Cardiac fibroblast (primary cell): ENCODE measurements around the gene CATSPERZ.

Source experiments
- DNase-seq, 2 donors: peaks; one replicate each; pipeline versions ENCODE4 v3.0.0 to v3.0.0-alpha.2; 2010; ENCODE audit warnings: low read depth in 2 of 2
- H3K4me3 ChIP-seq, 2 donors: replicated peaks in 1 of 2; 1 replicate in 1 of 2; 2 replicates in 1 of 2; pipeline ENCODE4 v1.5.1; 2011; ENCODE audit warnings: low read depth in 2 of 2, low read length in 2 of 2, mild to moderate bottlenecking in 2 of 2, moderate library complexity in 1 of 2
- CTCF ChIP-seq: IDR thresholded peaks from one replicate; pipeline ENCODE4 v1.5.1; 2011; ENCODE audit warnings: low read depth, mild to moderate bottlenecking, low read length, inconsistent platforms

The CATSPERZ gene

DNA sequence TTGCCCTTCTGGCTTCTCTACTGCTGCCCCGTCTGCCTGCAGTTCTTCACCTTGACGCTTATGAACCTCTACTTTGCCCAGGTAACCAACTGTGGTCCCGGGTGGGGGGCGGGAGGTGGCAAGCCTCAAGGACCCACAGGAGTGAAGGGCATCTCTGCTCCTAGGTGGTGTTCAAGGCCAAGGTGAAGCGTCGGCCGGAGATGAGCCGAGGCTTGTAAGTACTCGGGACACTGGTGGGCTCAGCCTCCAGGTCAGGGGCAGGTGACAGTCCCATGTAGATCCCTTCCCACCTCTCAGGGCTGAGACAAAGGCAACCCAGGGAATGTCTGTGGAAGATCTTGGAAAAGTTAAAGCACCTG lies 13.4 kb upstream of the CATSPERZ start:
- no peak for DNase-seq
- TF ChIP-seq CTCF, result no peak
- no peak overlapping the region for H3K4me3 ChIP-seq

- H3K4me3 ChIP-seq, result no peak overlapping the region
- no peak for DNase-seq
- no peak for TF ChIP-seq CTCF
Observed at GRCh38 chr11:64287676-64288352, 12.3 kb upstream of the CATSPERZ start.

- no peak for TF ChIP-seq CTCF
- no peak for DNase-seq
- H3K4me3 ChIP-seq, result no peak overlapping the region
Observed at GRCh38 chr11:64288353-64288750, 11.8 kb upstream of the CATSPERZ start.

DNA sequence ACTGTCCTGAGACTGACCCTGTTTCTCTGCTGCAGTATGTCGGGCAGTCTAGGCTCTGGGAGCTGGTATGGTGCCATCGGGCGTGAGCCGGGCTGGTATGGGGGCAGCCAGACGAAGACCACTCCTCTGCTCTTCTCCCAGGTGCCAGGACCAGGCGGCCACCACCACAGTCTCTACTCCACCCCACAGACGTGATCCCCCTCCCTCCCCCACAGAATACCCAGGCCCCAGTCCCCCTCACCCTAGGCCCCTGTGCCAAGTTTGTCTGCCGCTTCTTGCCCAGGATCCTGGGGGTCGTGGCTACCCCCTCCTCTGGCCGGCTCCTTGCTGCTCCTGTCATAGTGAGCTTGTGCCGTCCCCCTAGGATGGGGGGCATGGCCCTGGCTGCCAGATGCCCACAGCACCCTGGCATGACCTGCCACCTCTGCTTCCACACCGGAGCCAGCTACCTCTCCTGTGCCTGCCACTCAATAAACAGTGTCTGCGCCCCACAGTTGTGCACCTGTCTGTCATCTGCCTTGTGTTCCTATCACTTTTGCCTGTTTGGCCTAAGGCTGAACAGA lies 11.1 kb upstream of the CATSPERZ start:
- no peak for TF ChIP-seq CTCF
- no peak for DNase-seq
- no peak overlapping the region for H3K4me3 ChIP-seq

DNA sequence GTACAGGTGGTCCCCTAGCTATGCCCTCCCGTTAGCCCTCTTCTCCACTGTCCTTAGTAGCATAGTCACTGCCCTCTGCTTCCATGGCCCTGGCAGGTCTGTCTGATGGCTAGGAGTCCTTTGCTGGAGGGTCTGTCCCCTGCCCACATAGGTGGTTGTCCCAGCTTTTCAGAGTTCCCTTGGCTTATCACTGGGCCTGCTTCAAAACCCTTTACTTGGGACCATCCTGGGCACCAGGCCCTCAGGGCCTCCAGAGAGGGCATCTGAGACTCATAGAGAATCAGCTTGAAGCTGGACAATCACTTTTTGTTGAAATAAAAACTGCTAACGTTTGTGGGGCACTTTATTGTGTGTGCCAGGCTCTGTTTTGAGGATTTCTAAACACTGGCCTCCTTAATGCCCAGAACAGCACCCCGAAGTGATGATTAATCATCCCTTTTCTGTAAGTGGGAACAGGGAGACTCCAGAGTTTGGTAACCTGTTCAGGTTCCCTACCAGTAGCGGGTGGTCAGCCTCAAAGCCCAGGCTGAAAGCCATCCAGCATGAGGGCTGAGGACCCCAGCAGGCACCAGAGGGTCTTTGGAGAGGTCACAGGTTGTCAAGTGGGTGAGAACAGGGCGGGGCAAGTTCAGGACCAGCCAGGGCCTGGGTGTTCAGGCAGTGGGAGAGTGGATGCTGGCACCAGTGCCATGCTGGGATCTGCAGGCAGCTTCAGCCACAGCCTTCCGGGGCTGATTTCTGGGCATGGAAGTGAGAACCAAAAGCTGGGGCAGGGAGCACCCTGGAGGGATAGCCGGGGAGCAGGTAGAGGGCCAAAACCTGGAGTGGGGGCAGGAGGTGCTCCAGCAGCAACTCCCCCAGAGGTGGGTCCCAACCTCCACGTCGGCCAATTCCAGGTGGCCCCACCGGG lies 9.6 kb upstream of the CATSPERZ start:
- no peak for DNase-seq
- H3K4me3 ChIP-seq, result no peak overlapping the region
- no peak for TF ChIP-seq CTCF

DNA sequence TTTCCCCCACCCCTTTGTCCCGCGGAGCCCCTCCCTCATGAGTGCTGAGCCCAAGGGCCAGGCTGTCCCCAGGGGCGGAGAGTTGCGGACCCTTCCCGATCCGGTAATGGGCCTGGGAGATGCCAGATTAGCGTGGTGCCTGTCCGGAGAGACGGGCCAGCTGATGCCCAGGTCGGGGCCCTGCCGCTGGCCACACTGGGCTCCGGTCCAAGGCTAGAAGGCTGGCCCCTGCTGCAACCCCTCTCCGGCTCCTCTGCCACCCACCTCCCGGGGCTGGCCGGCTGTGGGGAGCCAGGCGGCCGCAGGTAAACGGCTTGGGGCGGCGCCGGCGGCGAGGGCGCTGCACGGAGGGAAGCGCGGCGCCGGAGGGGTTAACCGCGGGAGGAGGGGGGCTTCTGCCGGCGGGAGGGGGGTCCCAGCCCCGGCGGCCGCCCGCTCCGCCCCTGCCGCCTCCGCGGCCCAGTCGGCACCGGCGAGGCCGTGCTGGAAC lies 8.9 kb upstream of the CATSPERZ start, which contains the start of gene KCNK4:
Gene KCNK4, plus strand, starts transcription at position 41 of the 490 bp plus-strand sequence. CDS start 1,717 bp downstream, outside the sequence.
- DNase-seq, result no peak
- no peak for TF ChIP-seq CTCF
- peak within 1 kb of the TSS in 1 of 2 donors; percentile 14 for H3K4me3 ChIP-seq
